Astrocyte (in vitro differentiated cells and primary cell): ENCODE results near the gene BMP6.

Experiments used
- CTCF ChIP-seq: IDR thresholded peaks from 2 replicates; pipeline ENCODE4 v1.5.1; 2011; ENCODE audit warnings: low read depth, mild to moderate bottlenecking, inconsistent platforms, low read length, moderate library complexity; ENCODE audit not compliant: insufficient read depth
- EZH2 ChIP-seq: IDR thresholded peaks from 2 replicates; pipeline ENCODE4 v1.6.1; 2012; ENCODE audit warnings: mild to moderate bottlenecking, low read length, inconsistent platforms; ENCODE audit not compliant: insufficient read depth

GRCh38 chr6:7758456-7758855, 32.6 kb downstream of the BMP6 start:
- TF ChIP-seq CTCF = no peak
- no peak for TF ChIP-seq EZH2
